ENCODE data around the gene SLC30A10. TPM values are rescaled to one million over a fixed set of nuclear protein-coding genes. Genes with fewer than 3 reads are reported as not detected.

The SLC30A10 gene
- 0.07 TPM in 1 of 2 replicates, not detected in the other for total RNA-seq

GRCh38 chr1:219927956-219928790, at the start of gene SLC30A10:
Gene SLC30A10, minus strand, starts transcription at chr1:219928557. Its CDS starts 117 bp downstream, at chr1:219928440.

Other genes starting within 250 kb of the SLC30A10 start
- gene EPRS1, start 117.9 kb upstream of the SLC30A10 start, total RNA-seq, result 58.3 and 79.3 TPM in 2 replicates
- 19.9 and 24.1 TPM in 2 replicates for gene BPNT1, start 161.2 kb upstream of the SLC30A10 start, total RNA-seq
- 87.3 and 101 TPM in 2 replicates for gene IARS2, start 165.6 kb upstream of the SLC30A10 start, total RNA-seq